Ascending aorta (tissue), 2 donors: Measurements from ENCODE around the gene NGEF. TPM values are rescaled to one million over a fixed set of nuclear protein-coding genes. Genes with fewer than 3 reads are reported as not detected.

Experiments used
- DNase-seq, 2 donors: peaks; one replicate each; pipeline ENCODE4 v3.0.0-alpha.2; 2019; ENCODE audit warnings: low spot score in 2 of 2
- H3K27ac ChIP-seq, 2 donors: fragments of 200-600 bp; sonication (generic); one replicate each; pipeline ENCODE4 v1.5.1; 2016 to 2017; ENCODE audit warnings: mild to moderate bottlenecking in 1 of 2
- H3K27me3 ChIP-seq: fragments of 200-600 bp; sonication (generic); one replicate; pipeline ENCODE4 v1.5.1; 2017
- H3K36me3 ChIP-seq, 2 donors: fragments of 200-600 bp; sonication (generic); one replicate each; pipeline ENCODE4 v1.5.1; 2016
- H3K4me1 ChIP-seq, 2 donors: fragments of 200-600 bp; sonication (generic); one replicate each; pipeline ENCODE4 v1.5.1; 2016 to 2017; ENCODE audit warnings: mild to moderate bottlenecking in 1 of 2
- H3K4me3 ChIP-seq, 2 donors: fragments of 200-600 bp; sonication (generic); one replicate each; pipeline ENCODE4 v1.5.1; 2016 to 2017; ENCODE audit warnings: mild to moderate bottlenecking in 1 of 2
- H3K9me3 ChIP-seq, 2 donors: fragments of 200-600 bp; sonication (generic); one replicate each; pipeline ENCODE4 v1.5.1; 2016
- CTCF ChIP-seq, 3 experiments: fragments of 200-600 bp in 2 of 3; fragments of 450-650 bp in 1 of 3; sonication (generic) in 2 of 3; IDR thresholded peaks; one replicate each; pipeline ENCODE4 v1.5.1; 2016 to 2019; ENCODE audit warnings: antibody characterized with exemption in 3 of 3, mild to moderate bottlenecking in 1 of 3, moderate library complexity in 1 of 3
- intact Hi-C: fragments of 100-400 bp; cut with DNase I; formaldehyde crosslinking; loops from one replicate; pipeline ENCODE4 v1.15.1; 2023
- total RNA-seq: library from RNA; depleted of rRNA; stranded (reverse); fragments of >200 nt; gene quantifications from one replicate; pipeline ENCODE4 v1.1.0, GENCODE V29; 2016

NGEF gene
- total RNA-seq, 1 donor from 2014 or later = 0.43 TPM

- Histone ChIP-seq H3K9me3 (no peaks in the 10 kb centered on the region), H3K27me3 (no peaks in the 10 kb centered on the region), H3K4me3 (no peak overlapping the region), H3K36me3 (no peaks in the 10 kb centered on the region), H3K27ac (no peak overlapping the region), H3K4me1 (peaks cover 0 to 4% of the 10 kb centered on the region in 2 donors)
- intact Hi-C loops = no loop called here
- DNase-seq = no peak
- no peak for TF ChIP-seq CTCF (IDR thresholded peaks at IDR 0.05)
These were observed 22.5 kb upstream of the NGEF start for GRCh38 chr2:233035426-233036161.

- Histone ChIP-seq H3K4me1 (peaks cover 0 to 4% of the 10 kb centered on the region in 2 donors), H3K27me3 (no peaks in the 10 kb centered on the region), H3K9me3 (no peaks in the 10 kb centered on the region), H3K36me3 (no peaks in the 10 kb centered on the region), H3K27ac (no peak overlapping the region), H3K4me3 (no peak overlapping the region)
- intact Hi-C loops = no loop called here
- DNase-seq = no peak
- no peak for TF ChIP-seq CTCF (IDR thresholded peaks at IDR 0.05)
These were observed 21.2 kb upstream of the NGEF start for GRCh38 chr2:233034091-233034882.

GRCh38 chr2:233033672-233034071, 20.6 kb upstream of the NGEF start:
- Histone ChIP-seq H3K27me3 (no peaks in the 10 kb centered on the region), H3K4me1 (peaks cover 0 to 4% of the 10 kb centered on the region in 2 donors), H3K27ac (no peak overlapping the region), H3K4me3 (no peak overlapping the region), H3K9me3 (no peaks in the 10 kb centered on the region), H3K36me3 (no peaks in the 10 kb centered on the region)
- no peak for DNase-seq
- intact Hi-C loops = no loop called here
- TF ChIP-seq CTCF (IDR thresholded peaks at IDR 0.05) = no peak

GRCh38 chr2:233032551-233033320, 19.7 kb upstream of the NGEF start, which contains the start of gene NEU2:
Gene NEU2 (plus strand): TSS chr2:233032672. CDS start chr2:233032672, 0 bp downstream.
- intact Hi-C loops = no loop called here
- no peaks in the 10 kb centered on the region for H3K36me3 ChIP-seq
- H3K27me3 ChIP-seq = no peaks in the 10 kb centered on the region
- DNase-seq = no peak
- no peak for TF ChIP-seq CTCF (IDR thresholded peaks at IDR 0.05)
- no peak within 1 kb of the TSS for H3K27ac ChIP-seq
- peaks cover 0 to 4% of the 10 kb centered on the region in 2 donors for H3K4me1 ChIP-seq
- H3K9me3 ChIP-seq = no peaks in the 10 kb centered on the region
- no peak within 1 kb of the TSS for H3K4me3 ChIP-seq

- no peak for DNase-seq
- Histone ChIP-seq H3K36me3 (no peaks in the 10 kb centered on the region), H3K27me3 (no peaks in the 10 kb centered on the region), H3K4me3 (no peak overlapping the region), H3K4me1 (peaks cover 0 to 4% of the 10 kb centered on the region in 2 donors), H3K27ac (no peak overlapping the region), H3K9me3 (no peaks in the 10 kb centered on the region)
- no peak for TF ChIP-seq CTCF (IDR thresholded peaks at IDR 0.05)
- intact Hi-C loops = no loop called here
These were observed 18.8 kb upstream of the NGEF start for GRCh38 chr2:233031556-233032500.
